CD4-positive, alpha-beta T cell treated with Interleukin-21 for 1 hour (primary cell): ENCODE results near the gene MYBPC3.

ENCODE experiments used
- DNase-seq: peaks from one replicate; pipeline ENCODE4 v3.0.0-alpha.2; 2020

MYBPC3 gene

DNA sequence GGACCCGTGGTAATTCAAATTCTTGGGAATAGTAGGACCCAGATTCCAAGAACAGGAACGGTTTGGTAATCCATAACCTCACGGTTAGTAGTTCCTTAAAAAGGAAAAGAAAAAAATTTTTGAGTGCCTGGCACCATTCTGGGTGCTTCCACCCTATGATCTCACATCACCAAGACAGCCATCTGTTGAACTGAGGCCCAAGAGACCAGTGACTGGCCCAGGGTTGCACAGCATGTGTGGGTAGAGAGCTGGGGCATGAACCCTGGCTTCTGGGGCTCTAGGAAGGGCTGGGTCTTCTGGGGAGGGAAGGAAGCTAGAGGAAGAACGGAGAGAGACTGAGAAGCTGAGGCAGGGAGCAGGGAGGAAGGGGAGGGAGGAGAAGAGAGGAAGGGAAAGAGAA lies 30.6 kb upstream of the MYBPC3 start:
- DNase-seq, result no peak

DNA sequence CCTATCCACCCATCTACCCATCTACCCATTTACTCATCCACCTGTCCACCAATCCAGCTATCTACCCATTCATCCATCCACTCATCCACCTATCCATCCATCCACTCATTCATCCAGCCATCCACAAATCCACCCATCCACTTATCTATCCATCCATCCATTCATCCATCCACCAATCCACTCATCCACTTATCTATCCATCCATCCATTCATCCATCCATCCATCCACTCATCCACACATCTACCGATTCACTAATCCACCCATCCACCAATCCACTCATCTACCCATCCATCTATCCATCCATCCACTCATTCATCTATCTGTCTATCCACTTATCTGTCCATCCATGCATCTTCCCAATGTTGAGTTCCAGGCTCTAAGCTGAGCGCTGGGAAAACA lies 27.6 kb upstream of the MYBPC3 start:
- DNase-seq, result no peak

DNA sequence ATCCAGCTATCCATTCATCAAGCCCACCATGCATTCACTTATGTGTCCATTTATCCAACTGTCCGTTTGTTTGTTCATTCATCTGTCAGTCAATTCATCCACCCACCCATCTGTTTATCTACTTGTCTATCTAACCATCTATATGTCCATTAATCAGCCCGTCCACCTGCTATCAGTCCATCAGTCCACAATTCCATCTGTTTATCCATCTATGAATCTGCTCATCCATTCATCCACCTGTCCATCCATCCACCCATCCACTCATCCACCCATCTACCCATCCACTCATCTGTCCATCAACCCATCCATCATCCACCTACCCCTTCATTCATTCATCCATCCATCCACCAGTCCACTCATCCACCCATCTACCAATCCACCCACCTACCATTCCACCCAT lies 26.8 kb upstream of the MYBPC3 start:
- no peak for DNase-seq

DNA sequence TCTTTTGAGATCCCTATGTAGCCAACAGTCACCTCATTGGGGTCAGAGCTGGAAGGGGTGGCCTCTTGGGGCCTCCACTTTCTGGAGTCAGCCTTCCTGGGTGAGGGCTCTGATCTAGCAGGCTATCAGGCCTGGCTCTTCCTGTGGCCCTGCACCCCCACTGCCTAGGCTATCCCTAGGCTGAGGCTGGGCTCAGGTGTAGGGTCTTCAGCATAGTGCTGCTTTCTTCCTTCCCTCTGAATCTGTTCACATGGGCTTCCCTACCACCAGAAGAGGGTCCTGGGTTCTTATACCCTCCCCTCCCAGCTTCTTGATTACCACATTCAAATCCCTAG lies 26.3 kb upstream of the MYBPC3 start:
- no peak for DNase-seq

DNA sequence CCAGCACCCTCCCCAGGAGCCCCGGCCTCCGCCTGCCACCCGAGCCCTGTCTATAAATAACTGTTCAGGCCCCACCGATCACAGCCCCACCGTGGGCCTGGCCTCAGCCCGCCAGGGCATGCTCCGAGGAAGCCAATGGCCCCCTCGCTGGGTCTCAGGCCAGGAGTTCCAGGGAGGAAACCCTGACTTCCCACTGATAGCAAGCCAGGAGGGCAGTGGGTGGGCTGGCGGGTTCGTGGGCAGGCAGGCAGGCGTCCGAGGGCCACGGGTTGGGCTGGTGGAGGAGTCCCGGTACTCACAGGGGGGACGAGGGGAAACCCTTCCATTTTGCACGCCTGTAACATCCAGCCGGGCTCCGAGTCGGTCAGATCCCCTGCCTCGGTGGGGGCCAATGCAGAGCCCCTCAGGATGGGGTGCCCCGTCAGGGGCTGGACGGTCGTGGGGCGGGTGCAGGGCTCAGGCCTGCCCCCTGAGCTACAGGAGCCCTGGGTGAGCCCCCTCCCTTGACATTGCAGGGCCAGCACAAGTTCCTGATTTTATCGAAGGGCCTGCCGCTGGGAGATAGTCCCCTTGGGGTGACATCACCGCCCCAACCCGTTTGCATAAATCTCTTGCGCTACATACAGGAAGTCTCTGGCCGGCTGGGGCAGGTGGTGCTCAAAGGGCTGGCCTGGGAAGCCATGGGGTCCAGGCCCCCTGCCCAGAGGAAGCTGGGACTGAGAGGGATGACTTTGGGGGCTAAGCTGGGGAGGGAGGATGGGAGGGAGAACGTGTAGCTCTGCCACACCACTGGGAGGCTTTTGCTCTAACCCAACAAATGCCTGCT lies 25.7 kb upstream of the MYBPC3 start, which contains the start of gene SPI1:
TSS of gene SPI1 (minus strand) at position 538 of the 826 bp plus-strand sequence. CDS start at position 344, 194 bp downstream.
- no peak for DNase-seq

DNA sequence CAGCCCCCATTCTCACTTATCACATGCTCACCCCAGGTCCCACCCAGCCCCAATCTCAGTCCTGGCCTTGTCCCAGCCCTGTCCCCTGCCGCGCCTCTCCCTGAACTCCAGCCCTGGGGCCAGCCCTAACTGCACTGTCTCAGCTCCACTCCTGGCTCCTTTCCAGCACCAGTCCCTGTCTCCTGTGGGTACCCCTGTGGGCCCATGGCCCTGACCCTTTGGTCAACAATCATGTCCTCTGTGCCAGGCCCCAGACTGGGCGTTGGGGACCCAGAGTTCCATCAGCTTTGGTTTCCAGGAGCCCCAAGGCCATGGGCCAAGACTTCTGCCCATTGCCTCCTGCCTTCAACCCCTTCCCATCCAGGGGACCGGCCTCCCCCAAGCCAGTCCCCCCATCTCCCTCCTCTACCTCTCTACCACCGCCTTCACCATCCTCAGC lies 25.1 kb upstream of the MYBPC3 start:
- no peak for DNase-seq

DNA sequence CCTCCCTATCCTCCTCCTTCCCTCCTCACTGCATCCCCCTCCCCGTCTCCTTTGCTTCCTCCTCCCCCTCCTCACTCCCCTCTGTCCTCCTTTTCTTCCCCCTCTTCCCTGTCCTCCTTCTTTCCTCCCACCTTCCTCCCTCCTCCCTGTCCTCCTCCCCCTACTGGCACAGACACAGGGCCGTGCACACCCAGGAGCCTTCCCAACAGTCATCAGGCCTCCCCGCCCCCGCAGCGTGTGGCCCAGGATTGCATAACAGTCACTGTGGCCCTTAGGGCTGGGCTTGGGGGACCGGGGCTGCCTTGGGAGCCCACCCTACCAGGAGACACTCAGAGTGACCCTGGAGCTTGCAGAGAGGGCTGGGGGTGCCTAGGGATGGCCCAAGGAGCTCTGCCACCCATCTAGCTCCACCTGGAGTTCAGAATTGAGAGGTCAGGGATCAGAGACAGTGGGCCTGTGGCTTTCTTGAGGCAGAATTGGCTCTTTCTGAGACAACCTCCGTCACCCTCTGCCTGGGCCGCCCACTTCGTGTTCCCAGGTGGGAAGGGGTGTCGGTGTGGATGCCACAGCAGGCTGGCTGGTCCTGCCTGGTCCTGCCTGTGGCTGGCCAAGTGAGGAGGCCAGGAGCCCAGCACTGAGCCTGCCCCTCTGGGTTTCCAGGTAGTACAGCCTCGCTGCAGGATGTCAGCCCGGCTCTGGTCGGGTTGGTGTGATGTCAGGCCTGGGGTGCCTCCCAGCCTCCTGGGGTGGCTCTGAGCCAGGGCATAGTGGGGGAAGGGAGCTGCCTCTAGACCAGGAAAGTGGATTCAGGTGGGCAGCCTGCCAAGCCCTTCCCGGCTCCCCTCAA lies 24.2 kb upstream of the MYBPC3 start:
- DNase-seq, result no peak

DNA sequence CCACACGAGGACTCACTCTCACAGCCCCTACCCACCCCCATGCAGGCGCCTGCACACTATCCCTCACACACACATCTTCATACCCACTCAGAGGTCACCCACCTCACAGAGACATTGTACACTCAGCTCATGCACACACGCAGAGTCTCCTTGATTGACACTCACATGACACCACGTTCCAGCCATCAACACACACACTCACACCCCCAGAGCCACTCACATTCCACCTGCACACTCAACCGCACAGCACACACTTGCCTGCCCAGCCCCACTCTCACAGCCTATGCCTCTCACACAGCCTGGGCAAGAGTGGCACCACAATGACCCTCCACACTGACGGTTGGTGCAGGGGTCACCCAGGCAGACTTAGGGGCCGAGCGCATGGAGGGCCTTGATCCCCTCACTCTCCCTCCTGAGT lies 23.6 kb upstream of the MYBPC3 start:
- DNase-seq, result no peak

DNA sequence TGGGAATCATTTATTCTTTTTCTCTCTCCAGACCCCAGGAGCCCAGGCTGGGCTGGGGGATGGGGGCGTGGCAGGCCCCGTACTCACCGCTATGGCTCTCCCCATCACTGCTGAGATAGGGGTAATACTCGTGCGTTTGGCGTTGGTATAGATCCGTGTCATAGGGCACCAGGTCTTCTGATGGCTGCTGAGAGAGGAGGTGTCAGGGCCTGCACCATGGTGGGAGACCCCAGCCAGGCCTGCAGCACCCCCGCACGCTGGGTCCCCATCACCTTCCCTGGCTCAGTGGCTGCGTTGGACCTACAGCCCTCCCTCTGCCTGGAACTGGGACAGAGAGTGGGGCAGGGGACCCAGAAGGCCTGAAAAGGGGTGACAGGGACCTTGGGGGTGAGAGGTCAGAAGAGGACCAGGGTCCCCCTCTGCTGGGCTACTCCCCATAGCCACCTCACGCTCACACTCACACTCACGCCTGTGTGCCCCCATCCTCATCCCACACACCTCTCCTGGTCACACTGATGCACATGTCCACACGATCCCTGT lies 23.1 kb upstream of the MYBPC3 start:
- no peak for DNase-seq

DNA sequence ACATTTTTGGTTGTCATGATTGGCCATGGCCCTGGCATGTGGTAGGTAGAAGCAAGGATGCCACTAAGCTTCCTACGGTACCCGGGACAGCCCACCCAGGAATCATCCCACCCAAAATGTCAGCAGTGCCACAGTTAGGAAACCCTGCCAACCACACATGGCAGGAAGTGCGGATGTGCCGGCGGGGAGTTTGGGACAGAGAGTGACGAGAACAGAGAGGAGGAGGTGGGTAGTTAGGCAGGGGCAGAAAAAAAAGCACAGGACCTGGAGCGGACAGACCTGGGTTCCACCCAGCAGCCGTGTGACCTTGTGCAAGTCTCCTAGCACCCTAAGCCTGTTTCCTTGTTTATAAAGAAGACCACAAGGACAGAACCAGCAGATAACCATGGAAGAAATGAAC lies 22.5 kb upstream of the MYBPC3 start:
- DNase-seq, result no peak

DNA sequence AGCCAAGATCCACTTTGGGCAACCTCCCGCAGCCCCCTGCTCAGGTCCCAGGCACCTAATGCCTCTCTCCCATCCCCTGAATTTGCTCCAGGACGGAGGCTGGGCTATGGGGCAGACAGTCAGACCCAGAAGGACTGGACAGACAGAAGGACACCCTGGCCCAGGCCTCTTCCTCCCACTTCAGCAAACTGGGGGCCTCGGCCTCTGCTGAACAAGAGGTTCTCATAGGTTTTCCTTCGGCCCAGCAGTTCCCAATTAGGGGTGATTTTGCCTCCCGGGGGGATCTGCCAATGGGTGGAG lies 22.2 kb upstream of the MYBPC3 start:
- no peak for DNase-seq

DNA sequence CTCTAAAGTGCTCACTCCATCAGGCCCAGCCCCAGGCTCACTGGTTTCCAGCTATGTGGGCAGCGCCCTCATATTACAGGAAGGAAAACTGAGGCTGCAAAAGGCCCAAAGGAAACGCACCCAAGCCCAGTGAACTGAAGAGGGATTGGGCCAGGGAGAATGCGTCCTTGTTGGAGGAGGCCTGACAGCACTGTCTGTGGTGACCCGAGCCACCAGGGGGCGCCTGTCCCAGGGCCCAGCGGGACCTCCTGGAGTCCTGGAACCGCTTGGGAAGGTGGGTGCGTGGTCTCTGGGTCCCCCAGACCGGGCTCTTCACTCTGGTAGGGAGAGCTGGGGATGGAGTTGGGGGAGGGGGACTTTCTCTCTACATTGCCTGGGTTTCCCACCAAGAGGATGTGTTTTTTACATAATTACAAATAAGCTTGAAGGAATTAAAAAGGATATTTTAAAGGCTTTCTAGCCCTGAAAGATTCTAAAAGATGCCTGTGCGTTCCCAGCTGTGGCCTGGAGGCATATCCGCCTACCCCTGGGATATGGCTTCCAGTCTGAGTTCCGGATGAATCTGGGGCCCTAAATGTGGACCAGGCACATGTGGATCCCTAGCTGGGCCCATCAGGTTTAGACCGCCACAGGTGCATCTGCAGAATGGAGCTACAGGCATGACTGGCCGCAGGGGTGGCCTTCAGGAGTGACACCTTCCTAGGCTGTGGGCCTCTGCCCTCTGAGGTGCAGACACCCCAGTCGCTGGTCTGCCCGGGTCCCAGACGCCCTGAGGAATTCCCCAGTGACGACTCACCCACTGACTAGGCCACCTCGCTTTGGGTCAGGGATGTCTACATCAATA lies 21.6 kb upstream of the MYBPC3 start:
- DNase-seq, result peak; percentile 84

DNA sequence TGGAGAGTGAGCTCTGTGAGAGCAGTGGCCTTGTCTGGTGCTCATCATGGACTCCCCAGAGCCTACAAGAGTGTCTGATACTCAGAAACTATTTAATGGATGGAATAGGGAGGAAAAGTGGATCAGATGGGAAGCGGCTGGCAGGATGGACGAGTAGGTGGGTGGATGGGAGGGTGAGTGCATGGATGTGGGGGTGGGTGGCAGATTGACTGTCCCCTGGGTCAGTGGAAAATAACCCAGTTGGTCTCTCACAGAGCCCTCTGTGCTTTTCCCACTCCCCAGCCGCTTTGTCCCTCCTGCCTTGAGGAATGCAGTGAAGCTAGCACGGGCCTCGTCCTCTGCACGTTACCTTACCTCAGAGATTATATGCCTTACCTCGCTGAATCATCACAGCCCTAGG lies 19.9 kb upstream of the MYBPC3 start:
- DNase-seq, result no peak

DNA sequence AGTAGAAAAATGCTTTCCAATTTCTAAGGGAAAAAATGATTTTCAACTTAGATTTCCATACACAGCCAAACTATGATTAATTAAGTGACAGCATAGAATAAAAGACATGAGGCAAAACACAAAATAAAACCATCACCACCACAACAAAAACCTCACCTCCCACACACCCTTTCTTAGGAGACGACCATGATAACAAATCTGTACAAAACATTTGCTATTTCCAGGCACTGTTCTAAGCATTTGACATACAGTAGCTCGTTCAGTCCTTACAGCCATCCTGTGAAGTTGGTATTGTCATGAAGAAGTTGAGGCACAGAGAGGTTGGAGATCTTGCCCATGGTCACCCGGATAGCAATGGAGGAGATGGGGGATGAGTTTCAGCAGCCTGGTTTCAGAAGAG lies 17.2 kb upstream of the MYBPC3 start:
- no peak for DNase-seq

DNA sequence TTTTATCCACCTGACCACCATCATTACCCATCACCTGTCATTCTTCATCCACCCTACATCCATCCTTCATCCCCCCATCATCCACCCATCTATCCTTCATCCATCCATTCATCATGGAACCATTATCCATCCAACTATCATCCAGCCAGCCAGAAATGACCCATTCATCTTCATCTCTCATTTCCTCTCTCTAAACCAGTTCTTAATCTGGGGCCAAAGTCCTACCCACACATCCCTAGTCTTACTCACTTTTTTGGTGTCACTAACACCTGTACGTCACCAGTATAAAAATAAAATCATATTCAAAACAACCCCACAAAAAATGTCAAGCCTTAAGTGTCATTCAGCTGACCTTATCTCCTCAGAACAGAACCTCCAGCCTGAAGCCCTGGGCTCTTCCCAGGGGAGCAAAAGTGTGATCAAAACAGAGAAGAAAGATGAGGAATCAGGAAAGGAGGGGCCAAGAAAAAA lies 13.6 kb upstream of the MYBPC3 start:
- DNase-seq, result no peak

DNA sequence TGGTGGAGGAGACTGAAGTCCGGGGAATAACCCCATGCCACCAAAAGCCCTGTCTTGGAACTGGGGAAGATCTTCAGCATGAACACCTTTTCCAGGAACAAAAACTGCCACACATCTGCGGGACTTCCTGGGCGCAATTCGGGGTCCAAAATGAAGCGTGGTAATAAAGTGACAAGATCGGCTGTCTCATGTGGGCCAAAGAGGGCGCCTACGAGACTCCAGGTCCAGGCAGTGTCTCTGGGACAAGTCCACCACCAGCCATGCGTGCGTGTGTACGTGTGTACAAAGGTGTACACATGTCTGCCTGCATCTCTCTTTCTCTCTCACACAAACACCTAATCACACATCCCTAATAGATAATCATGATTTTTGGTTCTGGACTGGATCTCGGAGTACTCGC lies 8.9 kb upstream of the MYBPC3 start:
- DNase-seq, result no peak

DNA sequence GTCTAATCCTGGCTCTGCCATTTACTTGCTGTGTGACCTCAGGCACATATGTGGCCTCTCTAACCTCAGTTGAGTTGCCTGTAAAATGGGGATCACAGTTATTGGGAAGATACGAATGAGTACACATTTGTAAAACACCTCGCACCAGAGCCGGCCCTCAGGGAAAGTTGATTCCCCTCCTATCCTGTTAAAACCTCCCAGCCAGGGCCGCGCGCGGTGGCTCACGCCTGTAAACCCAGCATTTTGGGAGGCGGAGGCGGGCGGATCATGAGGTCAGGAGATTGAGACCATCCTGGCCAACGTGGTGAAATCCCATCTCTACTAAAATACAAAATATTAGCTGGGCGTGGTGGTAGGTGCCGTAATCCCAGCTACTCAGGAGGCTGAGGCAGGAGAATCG lies 7.8 kb upstream of the MYBPC3 start:
- no peak for DNase-seq

DNA sequence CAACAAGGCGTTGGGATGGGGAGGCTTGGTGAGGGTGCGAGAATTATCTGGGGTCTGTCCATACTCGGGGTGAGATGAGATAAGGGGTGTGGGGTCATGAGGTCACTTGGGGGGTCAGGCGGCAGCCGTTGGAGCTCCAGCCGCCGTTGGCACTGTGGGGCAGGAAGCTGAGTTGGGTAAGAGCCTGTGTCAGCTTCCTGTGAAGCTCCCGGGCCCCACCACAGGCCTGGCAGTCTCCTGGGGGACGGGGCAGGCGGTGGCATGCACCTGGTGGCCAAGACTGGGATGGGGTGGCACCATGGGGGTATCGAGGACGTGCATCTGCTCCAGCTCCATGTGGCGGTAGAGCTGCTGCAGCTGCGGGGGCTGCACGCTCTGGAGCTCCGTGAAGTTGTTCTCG lies 7.1 kb upstream of the MYBPC3 start:
- DNase-seq, result no peak

DNA sequence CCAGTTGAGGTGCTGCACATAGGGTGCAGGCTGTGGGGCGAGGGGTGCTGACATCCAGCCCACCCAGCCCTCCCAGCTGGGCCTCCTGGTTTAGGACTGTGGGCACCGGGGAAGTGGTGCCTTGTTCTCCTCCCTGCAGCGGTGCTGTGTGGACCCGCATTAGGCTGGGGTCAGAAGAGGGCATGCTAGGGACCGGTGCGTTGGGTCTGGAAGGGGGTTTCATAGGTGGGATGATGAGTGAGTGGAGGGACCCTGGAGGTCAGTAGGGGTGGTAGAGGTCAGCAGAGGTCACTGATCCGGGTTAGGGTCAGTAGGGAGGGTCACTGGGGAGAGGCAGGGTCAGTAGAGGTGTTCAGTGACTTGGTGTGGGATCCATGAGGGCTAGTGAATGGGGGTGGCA lies 6.7 kb upstream of the MYBPC3 start:
- DNase-seq, result no peak

DNA sequence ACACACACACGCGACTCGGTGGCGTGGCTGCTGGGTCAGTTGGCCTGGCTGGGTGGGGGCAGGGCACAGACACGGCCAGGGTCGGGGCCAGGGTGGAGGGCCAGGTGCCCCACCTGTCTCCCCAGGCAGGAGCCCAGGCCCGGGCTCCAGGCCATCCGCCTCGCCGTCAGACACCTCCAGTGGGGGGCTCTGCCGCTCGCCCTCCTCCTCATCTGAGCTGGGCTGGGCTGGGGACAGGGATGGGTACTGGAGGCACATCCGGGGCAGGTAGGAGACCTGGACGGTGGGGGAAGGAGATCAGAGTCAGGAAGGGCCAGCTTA lies 6.2 kb upstream of the MYBPC3 start:
- DNase-seq, result no peak

DNA sequence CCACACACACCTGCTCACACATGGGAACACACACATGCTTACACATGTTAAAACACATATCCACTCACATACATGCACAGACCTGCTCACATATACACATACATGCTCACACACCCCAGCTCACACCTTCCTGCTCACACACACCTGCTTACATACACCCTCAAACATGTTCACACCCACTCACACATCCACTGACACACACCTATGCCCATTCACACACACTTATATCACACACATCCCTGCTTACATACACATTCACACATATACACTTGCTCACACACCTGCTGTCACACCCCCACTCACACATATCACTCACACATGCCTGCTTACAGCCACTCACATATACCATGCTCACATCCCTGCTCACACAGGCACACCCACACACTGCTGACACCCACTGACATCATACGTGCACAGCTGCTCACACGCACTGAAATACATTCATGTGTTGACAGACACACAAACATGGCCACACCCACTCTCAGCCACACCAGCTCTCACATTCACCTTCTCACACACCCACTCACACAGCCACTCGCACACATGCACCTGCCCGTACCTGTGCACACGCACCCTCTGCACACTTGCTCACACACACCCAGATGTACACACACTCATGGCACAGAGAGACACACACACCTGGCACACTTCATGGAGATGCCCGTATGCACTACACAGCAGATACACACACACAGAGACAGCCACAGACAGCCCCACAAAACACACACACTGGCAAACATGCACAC lies 5.7 kb upstream of the MYBPC3 start:
- no peak for DNase-seq

DNA sequence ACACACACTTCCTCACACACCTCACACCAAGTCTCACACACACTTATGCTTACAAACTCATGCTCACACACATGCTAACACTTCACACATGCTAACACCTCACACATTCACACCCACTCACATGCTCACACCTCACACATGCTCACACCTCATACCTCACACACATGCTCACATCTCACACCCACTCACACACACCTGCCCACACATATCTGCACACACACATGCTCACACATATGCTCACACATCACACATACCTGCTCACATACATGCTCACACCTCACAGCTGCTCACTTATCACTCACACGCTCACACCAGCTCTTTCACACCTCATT lies 4.5 kb upstream of the MYBPC3 start:
- DNase-seq, result no peak
